ENCODE data around the gene NSUN6.

DNA sequence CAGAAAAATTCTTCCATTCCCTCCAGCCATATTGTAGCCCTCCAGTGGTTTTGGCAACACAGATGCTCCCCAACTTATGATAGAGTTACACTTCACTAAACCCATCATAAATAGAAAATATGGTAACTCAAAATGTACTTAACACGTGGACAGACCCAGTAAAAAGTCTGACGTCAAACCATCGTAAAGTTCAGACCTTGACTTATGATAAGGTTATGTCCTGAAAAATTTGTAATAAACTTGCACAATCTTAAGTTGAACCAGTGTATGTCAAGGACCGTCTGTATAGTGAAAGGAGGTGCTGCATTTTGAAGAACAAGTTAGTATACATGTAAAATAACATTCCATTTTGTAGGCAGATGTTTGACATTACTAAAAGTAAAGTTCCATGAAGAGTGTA, 142.8 kb downstream of the NSUN6 start:
- TF ChIP-seq GATA2 (IDR thresholded peaks at IDR 0.05; ENCODE audit: low read depth, low read length) = no peak
- TF ChIP-seq GATA3 (IDR thresholded peaks at IDR 0.05; ENCODE audit: low read depth, low read length) = no peak
